T-helper 2 cell treated with Interferon-gamma antibody and Interleukin-4, amounts not matched to agents 100 ng/mL and 5 ng/mL, for 36 hours (primary cell): Measurements from ENCODE around the gene OTUD4. TPM values are rescaled to one million over a fixed set of nuclear protein-coding genes. Genes with fewer than 3 reads are reported as not detected.
"Not testable (repeated sequence)": the region's sequence is repeated elsewhere in the genome, so short reads cannot be mapped to it uniquely, and the experiment has no call there.

Experiments used
- intact Hi-C: fragments of 100-400 bp; cut with micrococcal nuclease; formaldehyde crosslinking; loops from one replicate; pipeline ENCODE4 v1.15.1; 2023
- total RNA-seq: library from RNA; stranded (reverse); gene quantifications from 2 replicates; pipeline ENCODE4 v1.2.3, GENCODE V29; 2022

Gene OTUD4, protein sequence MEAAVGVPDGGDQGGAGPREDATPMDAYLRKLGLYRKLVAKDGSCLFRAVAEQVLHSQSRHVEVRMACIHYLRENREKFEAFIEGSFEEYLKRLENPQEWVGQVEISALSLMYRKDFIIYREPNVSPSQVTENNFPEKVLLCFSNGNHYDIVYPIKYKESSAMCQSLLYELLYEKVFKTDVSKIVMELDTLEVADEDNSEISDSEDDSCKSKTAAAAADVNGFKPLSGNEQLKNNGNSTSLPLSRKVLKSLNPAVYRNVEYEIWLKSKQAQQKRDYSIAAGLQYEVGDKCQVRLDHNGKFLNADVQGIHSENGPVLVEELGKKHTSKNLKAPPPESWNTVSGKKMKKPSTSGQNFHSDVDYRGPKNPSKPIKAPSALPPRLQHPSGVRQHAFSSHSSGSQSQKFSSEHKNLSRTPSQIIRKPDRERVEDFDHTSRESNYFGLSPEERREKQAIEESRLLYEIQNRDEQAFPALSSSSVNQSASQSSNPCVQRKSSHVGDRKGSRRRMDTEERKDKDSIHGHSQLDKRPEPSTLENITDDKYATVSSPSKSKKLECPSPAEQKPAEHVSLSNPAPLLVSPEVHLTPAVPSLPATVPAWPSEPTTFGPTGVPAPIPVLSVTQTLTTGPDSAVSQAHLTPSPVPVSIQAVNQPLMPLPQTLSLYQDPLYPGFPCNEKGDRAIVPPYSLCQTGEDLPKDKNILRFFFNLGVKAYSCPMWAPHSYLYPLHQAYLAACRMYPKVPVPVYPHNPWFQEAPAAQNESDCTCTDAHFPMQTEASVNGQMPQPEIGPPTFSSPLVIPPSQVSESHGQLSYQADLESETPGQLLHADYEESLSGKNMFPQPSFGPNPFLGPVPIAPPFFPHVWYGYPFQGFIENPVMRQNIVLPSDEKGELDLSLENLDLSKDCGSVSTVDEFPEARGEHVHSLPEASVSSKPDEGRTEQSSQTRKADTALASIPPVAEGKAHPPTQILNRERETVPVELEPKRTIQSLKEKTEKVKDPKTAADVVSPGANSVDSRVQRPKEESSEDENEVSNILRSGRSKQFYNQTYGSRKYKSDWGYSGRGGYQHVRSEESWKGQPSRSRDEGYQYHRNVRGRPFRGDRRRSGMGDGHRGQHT
- total RNA-seq, result 50.8 and 53.8 TPM in 2 replicates

DNA sequence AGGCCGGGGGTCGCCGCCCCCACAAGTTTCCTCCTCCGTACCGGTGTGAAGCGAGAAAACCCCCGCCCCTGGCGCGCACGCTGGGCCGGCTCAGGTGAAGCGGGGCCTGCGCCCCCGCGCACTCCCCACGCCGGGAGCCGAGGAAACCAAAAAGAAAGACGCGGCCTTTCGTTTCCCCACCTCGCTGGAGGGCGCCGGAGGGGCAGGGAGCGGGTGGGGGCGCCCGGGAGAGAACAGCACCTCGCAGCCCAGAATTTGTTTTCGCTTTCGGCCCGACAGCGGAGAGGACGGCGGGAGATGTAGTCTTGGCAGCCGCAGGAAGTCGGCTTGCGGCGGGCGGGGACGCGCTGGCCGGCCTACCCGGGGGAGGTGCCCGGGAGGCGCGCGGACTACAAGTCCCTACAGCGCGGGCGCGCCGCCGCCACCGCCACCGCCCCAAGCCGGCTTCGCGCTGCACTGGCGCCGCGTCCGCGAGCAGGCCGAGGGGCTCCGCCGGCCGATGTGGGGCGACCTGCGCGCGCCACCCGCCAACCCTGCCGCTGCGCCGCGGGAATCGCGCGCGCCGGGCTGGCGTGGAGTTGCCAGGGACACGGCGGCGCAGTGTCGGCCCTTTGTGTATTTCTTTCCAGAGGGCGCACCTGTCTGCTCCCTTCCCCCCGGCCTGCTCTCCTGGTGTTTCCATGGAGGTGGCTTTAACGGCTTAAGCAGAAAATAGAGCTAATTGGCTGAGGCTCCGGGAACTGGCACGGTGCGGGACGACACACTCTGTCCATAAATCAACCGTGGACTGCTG, at the start of gene OTUD4:
OTUD4 (minus strand) TSS at position 292 of the 793 bp plus-strand sequence. CDS start 616 bp downstream, outside the sequence.
- intact Hi-C loops, result loop anchor here (1.0 to 10.0 kb wide), 9 partner anchors 82 to 1996 kb away; partner anchors contain the start of genes ABCE1, ANAPC10, MMAA and SLC10A7

DNA sequence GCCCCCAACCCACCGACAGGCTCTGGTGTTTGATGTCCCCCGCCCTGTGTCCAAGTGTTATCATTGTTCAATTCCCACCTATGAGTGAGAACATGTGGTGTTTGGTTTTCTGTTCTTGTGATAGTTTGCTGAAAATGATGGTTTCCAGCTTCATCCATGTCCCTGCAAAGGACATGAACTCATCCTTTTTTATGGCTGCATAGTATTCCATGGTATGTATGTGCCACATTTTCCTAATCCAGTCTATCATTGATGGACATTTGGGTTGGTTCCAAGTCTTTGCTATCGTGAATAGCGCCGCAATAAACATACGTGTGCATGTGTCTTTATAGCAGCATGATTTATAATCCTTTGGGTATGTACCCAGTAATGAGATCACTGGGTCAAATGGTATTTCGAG, 42.8 kb upstream of the OTUD4 start:
- intact Hi-C loops, result not testable (repeated sequence)

DNA sequence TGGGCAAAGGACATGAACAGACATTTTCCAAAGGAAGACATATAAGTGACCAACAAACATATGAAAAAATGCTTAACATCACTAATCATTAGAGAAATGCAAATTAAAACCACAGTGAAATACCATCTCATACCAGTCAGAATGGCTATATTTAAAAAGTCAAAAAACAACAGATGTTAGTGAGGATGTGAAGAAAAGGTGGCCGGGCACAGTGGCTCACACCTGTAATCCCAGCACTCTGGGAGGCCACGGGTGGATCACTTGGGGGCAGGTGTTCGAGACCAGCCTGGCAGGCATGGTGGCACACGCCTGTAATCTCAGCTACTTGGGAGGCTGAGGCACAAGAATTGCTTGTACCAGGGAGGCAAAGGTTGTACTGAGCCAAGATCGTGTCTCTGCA, 41.1 kb upstream of the OTUD4 start:
- intact Hi-C loops, result not testable (repeated sequence)

- intact Hi-C loops, result loop anchor here (5.0 to 10.0 kb wide), 2 partner anchors 266 to 338 kb away; partner anchors contain the start of gene SMAD1
These were observed 38.7 kb upstream of the OTUD4 start for GRCh38 chr4:145219090-145219489.

GRCh38 chr4:145218251-145218650, 37.9 kb upstream of the OTUD4 start:
- intact Hi-C loops, result loop anchor here (5.0 to 10.0 kb wide), 2 partner anchors 267 to 339 kb away; partner anchors contain the start of gene SMAD1

DNA sequence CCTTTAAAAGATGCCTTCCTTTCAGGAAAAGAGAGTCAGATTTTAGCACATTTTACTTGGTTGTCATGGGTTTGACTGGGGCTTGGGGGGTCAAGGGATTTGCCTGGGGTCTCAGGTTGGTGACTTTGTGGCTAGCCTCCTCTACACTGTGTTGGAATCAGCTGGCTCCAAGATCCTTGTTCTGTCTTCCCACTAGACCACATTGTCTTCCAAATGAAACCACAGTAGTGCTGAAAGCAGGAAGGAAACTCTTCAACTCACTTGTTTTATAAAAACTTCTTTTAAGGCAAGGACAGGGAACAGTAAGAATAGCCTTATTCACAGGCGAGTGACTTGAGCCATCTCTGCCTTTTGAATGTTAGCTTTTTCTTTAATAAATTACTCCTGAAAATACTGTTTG, 37.0 kb upstream of the OTUD4 start:
- intact Hi-C loops, result loop anchor here (5.0 to 10.0 kb wide), 2 partner anchors 267 to 340 kb away; partner anchors contain the start of gene SMAD1

DNA sequence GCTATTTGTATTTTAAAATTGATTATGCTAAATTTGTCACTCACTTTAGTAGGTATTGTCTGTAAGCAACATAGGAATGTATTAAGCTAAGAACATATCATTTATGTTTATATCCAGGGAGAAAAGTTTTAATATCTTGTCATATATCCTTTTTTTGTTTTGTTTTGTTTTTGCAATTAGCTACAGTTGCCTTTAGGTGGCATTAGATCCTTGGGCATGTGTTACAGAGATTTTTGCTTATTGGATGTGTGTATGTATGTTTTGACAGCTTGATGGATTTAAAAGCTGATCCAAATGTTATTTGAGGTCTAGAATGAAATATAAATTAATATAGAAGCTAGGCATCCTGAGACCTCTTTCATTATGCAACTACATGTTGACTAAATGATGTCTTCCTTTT, 36.1 kb upstream of the OTUD4 start:
- intact Hi-C loops, result loop anchor here (1.0 to 10.0 kb wide), 3 partner anchors 268 to 401 kb away; partner anchors contain the start of gene SMAD1

DNA sequence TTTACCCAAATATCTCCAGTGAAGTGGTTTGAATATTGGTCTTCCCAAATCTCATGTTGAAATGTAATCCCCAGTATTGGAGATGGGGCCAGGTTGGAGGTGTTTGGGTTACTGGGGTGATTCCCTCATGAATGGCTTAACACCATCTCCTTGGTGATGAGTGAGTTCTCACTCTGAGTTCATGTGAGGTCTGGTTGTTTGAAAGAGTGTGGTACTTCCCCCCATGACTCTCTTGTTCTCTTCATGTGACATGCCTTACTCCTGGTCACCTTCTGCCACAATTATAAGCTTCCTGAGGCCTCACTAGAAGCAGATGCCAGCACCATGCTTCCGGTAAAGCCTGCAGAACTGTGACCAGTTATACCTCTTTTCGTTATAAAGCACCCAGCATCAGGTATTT, 32.9 kb upstream of the OTUD4 start:
- intact Hi-C loops, result loop anchor here (10.0 kb wide), 1 partner anchor 272 kb away; the partner anchor contains the start of gene SMAD1

GRCh38 chr4:145207934-145208333, 27.5 kb upstream of the OTUD4 start:
- intact Hi-C loops, result no loop called here

DNA sequence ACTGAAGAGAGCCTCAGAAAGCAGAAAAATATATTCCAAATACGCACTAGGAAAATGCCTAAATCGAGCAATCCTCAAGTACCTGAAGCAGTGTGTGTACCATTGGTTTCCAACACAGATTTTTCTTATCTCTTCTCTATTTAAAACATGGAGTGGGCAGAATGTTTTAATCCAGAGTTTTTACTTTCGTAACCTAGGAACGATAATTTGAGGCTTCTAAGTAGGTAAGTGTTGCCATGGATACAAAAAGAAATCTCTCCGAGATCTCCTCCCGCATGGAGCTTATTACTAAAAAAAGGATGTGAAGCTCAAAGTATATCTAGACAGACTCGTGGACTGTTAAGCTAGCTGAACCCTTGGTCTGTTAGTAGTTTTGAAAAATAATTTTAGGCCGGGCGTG, 23.0 kb upstream of the OTUD4 start:
- intact Hi-C loops, result no loop called here

- intact Hi-C loops, result no loop called here
These were observed 20.0 kb upstream of the OTUD4 start for GRCh38 chr4:145200366-145200765.

- intact Hi-C loops, result no loop called here
These were observed 18.8 kb upstream of the OTUD4 start for GRCh38 chr4:145199051-145199716.

- intact Hi-C loops, result no loop called here
These were observed 16.4 kb upstream of the OTUD4 start for GRCh38 chr4:145196747-145197146.

GRCh38 chr4:145195167-145195952, 15.0 kb upstream of the OTUD4 start:
- intact Hi-C loops, result no loop called here

DNA sequence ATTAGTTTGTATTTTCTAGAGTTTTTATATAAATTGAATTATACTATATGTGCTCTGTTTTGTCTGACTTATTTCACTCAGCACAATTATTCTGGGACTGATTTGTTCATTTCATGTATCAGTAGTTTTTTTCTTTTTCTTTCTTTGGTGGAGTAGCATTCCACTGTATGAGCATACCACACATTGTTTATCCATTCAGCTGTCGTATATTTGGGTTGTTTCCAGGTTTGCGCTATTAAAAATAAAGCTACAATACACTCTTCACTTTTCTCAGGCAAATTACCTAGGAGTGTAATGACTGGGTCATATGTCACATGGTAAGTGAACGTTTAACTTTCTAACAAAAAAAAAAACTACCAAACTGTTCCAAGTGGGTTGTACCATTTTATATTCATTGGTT, 9.6 kb upstream of the OTUD4 start:
- intact Hi-C loops, result loop anchor here (10.0 kb wide), 2 partner anchors 615 to 2005 kb away; partner anchors contain the start of gene USP38

DNA sequence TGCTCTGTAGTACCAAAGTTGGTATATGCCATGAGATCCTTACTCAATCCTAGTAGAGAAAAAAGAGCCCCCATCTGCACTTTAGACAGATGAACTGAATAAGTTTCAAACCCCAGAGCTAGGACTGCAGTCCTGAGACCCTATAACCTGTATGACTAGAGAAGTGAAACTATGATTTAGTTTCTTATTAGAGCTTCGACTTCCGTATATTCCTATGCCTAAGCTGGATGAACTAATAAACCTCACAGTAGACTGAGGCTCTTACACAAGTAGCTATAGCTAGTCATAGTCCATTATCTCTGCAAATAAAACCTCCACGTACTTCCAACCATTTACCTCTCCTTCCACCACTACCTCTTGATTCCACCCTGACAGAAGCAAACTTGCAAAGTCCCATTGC, 6.3 kb upstream of the OTUD4 start:
- intact Hi-C loops, result loop anchor here (10.0 kb wide), 2 partner anchors 618 to 2002 kb away; partner anchors contain the start of gene USP38

GRCh38 chr4:145183581-145183980, 3.2 kb upstream of the OTUD4 start:
- intact Hi-C loops, result loop anchor here (5.0 to 10.0 kb wide), 4 partner anchors 549 to 1999 kb away; partner anchors contain the start of genes SLC10A7 and USP38

DNA sequence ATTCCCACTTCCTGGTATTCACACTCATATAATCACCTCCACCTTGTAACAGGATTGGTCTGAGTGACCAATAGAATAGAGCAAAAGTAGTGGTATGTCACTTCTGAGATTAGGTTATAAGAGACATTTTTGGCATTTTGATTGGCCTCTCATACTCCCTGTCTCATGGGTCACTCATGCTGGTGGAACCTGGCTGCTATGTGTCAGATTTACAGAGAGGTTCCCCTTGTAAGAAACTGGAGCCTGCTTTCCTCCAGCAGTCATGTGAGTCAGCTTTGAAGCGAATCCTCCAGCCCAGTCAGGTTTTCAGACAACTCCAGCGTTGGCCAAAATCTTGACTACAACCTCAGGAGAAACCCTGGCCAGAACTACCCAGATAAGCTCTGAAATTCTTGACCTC, 2.6 kb upstream of the OTUD4 start:
- intact Hi-C loops, result loop anchor here (5.0 to 10.0 kb wide), 4 partner anchors 549 to 1998 kb away; partner anchors contain the start of genes SLC10A7 and USP38
